Measurements from ENCODE around the gene IGSF21.

DNA sequence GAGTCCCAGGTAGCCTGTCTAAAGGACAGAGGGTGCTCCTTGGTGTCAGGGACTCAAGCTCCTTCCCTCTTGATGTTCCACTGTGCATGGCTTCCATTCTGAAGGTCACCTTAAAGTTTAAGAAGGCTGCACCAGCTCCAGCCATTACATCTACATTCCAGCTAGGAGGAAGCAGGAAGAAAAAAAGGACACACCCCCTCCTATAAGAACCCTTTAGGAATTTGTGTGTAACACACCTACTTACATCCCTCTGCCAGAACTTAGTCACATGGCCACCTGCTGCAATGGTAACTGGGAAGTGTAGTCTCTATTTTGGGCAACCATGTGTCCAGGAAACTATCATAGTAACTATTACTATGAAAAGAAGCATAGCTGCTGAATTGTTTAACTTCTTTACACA is 211.5 kb downstream of the IGSF21 start:
- no peak for TF ChIP-seq POLR2A (IDR thresholded peaks at IDR 0.05; ENCODE audit: low read length)
- TF ChIP-seq GATA1 (IDR thresholded peaks at IDR 0.05; ENCODE audit: low read depth, low read length) = no peak
